GM12891 (cell line): ENCODE data around the gene GNAQ.

ENCODE experiments used
- POLR2A ChIP-seq: IDR thresholded peaks from 2 replicates; pipeline ENCODE4 v1.6.1; 2011; ENCODE audit warnings: low read depth, low read length, control low read depth
- POLR2AphosphoS5 ChIP-seq: IDR thresholded peaks from 2 replicates; pipeline ENCODE4 v1.6.1; 2011; ENCODE audit warnings: low read depth, low read length, control low read depth
- SPI1 ChIP-seq: IDR thresholded peaks from 2 replicates; pipeline ENCODE4 v1.6.1; 2011; ENCODE audit warnings: low read depth, low read length, control low read depth
- TAF1 ChIP-seq: IDR thresholded peaks from 2 replicates; pipeline ENCODE4 v1.6.1; 2011; ENCODE audit warnings: low read depth, low read length, control low read depth

DNA sequence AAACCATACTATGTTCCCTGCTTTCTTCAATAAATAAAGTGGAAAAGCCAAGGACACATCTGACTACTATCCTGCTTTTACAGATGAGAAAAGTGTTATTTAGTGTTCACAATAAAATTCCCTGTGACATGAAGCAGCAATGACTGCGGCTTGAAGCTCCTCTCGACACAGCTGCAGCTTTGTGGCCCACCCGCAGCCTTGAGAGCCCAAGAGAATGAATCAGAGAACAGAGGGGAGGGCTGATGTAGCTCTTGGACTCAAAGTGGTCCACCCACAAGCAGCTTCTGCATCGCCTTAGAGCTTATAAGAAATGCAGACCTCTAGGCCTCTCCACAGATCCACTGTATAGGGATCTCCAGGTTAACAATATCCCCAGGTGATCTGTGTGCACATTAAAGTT, 202.2 kb downstream of the GNAQ start:
- TF ChIP-seq SPI1 (no peak), POLR2A (no peak), TAF1 (no peak), POLR2AphosphoS5 (no peak)
